HEK293 (cell line): ENCODE measurements around the gene CNTN4.

ENCODE experiments used
- CTCF ChIA-PET: fragments of 350-600 bp; formaldehyde crosslinking; extraction: SDS; loops from one replicate; lab custom pipeline; 2021; ENCODE audit warnings: antibody characterized with exemption; lab: Yijun Ruan, JAX
- POLR2A ChIA-PET: fragments of 300-600 bp; formaldehyde crosslinking; extraction: SDS; loops from one replicate; lab custom pipeline; 2020; ENCODE audit warnings: antibody characterized with exemption, inconsistent platforms; lab: Yijun Ruan, JAX
- H3K27ac ChIP-seq: fragments of 200-500 bp; sonication (Bioruptor generic); 2 replicates; pipeline ENCODE4 v1.5.1; 2014; ENCODE audit warnings: low read depth, low read length, control low read depth, inconsistent platforms; ENCODE audit errors: extremely low read depth
- H3K36me3 ChIP-seq, 2 experiments: fragments of 200-500 bp in 1 of 2; sonication (Bioruptor generic) in 1 of 2; 1 replicate in 1 of 2; 2 replicates in 1 of 2; pipeline ENCODE4 v1.5.1; 2014 to 2017; ENCODE audit warnings: inconsistent platforms in 2 of 2, low read length in 2 of 2; ENCODE audit not compliant: control insufficient read depth in 2 of 2, insufficient read depth in 1 of 2
- H3K4me1 ChIP-seq: fragments of 200-500 bp; sonication (Bioruptor generic); 2 replicates; pipeline ENCODE4 v1.5.1; 2014; ENCODE audit warnings: mild to moderate bottlenecking, low read length, inconsistent platforms; ENCODE audit not compliant: control insufficient read depth, insufficient read depth
- H3K4me3 ChIP-seq: 2 replicates; pipeline ENCODE4 v1.5.1; 2011; ENCODE audit warnings: low read depth, mild to moderate bottlenecking, control low read depth, low read length, moderate library complexity
- H3K9me3 ChIP-seq: fragments of 200-500 bp; sonication (Bioruptor generic); 2 replicates; pipeline ENCODE4 v1.5.1; 2014; ENCODE audit warnings: low read depth, low read length, inconsistent platforms; ENCODE audit not compliant: control insufficient read depth, insufficient read depth
- IKZF3 ChIP-seq: fragments of 450-650 bp; IDR thresholded peaks from 2 replicates; pipeline ENCODE4 v1.5.0; 2018; ENCODE audit warnings: missing biosample characterization, mild to moderate bottlenecking, missing genetic modification characterization, moderate library complexity
- MEIS1 ChIP-seq: sonication (generic); formaldehyde crosslinking; IDR thresholded peaks from 2 replicates; pipeline ENCODE4 v1.8.1; 2022; ENCODE audit warnings: missing genetic modification reagents, mild to moderate bottlenecking, borderline replicate concordance
- RBAK ChIP-seq: fragments of 450-650 bp; formaldehyde crosslinking; IDR thresholded peaks from 2 replicates; pipeline ENCODE4 v1.5.1; 2016; ENCODE audit warnings: missing biosample characterization, missing genetic modification characterization
- YY2 ChIP-seq: fragments of 450-650 bp; formaldehyde crosslinking; IDR thresholded peaks from 2 replicates; pipeline ENCODE4 v1.5.1; 2016; ENCODE audit warnings: missing biosample characterization, missing genetic modification characterization
- ZBTB20 ChIP-seq: fragments of 450-650 bp; formaldehyde crosslinking; IDR thresholded peaks from 2 replicates; pipeline ENCODE4 v1.5.1; 2016; ENCODE audit warnings: missing biosample characterization, missing genetic modification characterization
- ZNF175 ChIP-seq: fragments of 450-650 bp; formaldehyde crosslinking; IDR thresholded peaks from 2 replicates; pipeline ENCODE4 v1.5.1; 2016; ENCODE audit warnings: missing biosample characterization, missing genetic modification characterization
- ZNF548 ChIP-seq: fragments of 450-650 bp; formaldehyde crosslinking; IDR thresholded peaks from 2 replicates; pipeline ENCODE4 v1.5.1; 2016; ENCODE audit warnings: missing biosample characterization, missing genetic modification characterization
- ZNF658 ChIP-seq: fragments of 450-650 bp; formaldehyde crosslinking; IDR thresholded peaks from 2 replicates; pipeline ENCODE4; 2016; ENCODE audit warnings: missing biosample characterization, missing genetic modification characterization
- TF ChIP-seq, protein P1 (sequence below): fragments of 450-650 bp; formaldehyde crosslinking; IDR thresholded peaks from 2 replicates; pipeline ENCODE4 v1.5.1; 2016; ENCODE audit warnings: missing biosample characterization, missing genetic modification characterization
- TF ChIP-seq, protein P2 (sequence below): IDR thresholded peaks from 2 replicates; pipeline ENCODE4 v1.6.1; 2011; ENCODE audit warnings: mild to moderate bottlenecking, low read depth, low read length, borderline replicate concordance
- TF ChIP-seq, protein P3 (sequence below): fragments of 450-650 bp; formaldehyde crosslinking; IDR thresholded peaks from 2 replicates; pipeline ENCODE4 v1.5.1; 2016; ENCODE audit warnings: missing biosample characterization, missing genetic modification characterization
- TF ChIP-seq, protein P4 (sequence below): fragments of 450-650 bp; formaldehyde crosslinking; IDR thresholded peaks from 2 replicates; pipeline ENCODE4 v1.5.1; 2016; ENCODE audit warnings: missing biosample characterization, missing genetic modification characterization
- TF ChIP-seq, protein P5 (sequence below): fragments of 450-650 bp; formaldehyde crosslinking; IDR thresholded peaks from 2 replicates; pipeline ENCODE4 v1.5.1; 2017; ENCODE audit warnings: missing biosample characterization, missing genetic modification characterization
- TF ChIP-seq, protein P6 (sequence below): fragments of 450-650 bp; formaldehyde crosslinking; IDR thresholded peaks from 2 replicates; pipeline ENCODE4 v1.5.1; 2017; ENCODE audit warnings: missing biosample characterization, missing genetic modification characterization

Gene CNTN4

DNA sequence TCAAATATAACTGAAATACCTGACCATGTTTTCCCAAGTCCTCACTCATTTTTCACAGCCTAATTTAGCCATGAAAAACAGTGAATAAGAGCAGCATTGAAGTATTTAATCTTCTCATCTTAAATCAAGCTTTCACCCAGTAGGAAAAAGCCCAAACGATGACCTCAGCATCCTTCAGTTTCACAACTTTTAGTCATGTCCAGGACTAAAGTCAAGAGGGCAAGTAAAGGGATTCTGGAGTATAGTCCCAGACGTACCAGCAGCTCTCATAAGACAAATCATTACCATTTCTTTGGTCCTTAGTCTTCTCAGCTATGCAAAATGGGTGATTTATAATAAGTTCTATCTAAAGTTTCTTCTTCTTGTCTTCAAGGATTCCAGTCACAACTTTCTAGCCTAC, 774.2 kb downstream of the CNTN4 start:
- Histone ChIP-seq H3K36me3 (no peaks in the 10 kb centered on the region), H3K9me3 (no peaks in the 10 kb centered on the region), H3K27ac (no peak overlapping the region), H3K4me1 (no peaks in the 10 kb centered on the region), H3K4me3 (no peak overlapping the region)
- TF ChIP-seq, protein P1, sequence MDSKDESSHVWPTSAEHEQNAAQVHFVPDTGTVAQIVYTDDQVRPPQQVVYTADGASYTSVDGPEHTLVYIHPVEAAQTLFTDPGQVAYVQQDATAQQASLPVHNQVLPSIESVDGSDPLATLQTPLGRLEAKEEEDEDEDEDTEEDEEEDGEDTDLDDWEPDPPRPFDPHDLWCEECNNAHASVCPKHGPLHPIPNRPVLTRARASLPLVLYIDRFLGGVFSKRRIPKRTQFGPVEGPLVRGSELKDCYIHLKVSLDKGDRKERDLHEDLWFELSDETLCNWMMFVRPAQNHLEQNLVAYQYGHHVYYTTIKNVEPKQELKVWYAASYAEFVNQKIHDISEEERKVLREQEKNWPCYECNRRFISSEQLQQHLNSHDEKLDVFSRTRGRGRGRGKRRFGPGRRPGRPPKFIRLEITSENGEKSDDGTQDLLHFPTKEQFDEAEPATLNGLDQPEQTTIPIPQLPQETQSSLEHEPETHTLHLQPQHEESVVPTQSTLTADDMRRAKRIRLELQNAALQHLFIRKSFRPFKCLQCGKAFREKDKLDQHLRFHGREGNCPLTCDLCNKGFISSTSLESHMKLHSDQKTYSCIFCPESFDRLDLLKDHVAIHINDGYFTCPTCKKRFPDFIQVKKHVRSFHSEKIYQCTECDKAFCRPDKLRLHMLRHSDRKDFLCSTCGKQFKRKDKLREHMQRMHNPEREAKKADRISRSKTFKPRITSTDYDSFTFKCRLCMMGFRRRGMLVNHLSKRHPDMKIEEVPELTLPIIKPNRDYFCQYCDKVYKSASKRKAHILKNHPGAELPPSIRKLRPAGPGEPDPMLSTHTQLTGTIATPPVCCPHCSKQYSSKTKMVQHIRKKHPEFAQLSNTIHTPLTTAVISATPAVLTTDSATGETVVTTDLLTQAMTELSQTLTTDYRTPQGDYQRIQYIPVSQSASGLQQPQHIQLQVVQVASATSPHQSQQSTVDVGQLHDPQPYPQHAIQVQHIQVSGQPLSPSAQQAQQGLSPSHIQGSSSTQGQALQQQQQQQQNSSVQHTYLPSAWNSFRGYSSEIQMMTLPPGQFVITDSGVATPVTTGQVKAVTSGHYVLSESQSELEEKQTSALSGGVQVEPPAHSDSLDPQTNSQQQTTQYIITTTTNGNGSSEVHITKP (tag by site-specific recombination), result no peak
- TF ChIP-seq, protein P2, sequence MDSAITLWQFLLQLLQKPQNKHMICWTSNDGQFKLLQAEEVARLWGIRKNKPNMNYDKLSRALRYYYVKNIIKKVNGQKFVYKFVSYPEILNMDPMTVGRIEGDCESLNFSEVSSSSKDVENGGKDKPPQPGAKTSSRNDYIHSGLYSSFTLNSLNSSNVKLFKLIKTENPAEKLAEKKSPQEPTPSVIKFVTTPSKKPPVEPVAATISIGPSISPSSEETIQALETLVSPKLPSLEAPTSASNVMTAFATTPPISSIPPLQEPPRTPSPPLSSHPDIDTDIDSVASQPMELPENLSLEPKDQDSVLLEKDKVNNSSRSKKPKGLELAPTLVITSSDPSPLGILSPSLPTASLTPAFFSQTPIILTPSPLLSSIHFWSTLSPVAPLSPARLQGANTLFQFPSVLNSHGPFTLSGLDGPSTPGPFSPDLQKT, result no peak
- TF ChIP-seq, protein P3, sequence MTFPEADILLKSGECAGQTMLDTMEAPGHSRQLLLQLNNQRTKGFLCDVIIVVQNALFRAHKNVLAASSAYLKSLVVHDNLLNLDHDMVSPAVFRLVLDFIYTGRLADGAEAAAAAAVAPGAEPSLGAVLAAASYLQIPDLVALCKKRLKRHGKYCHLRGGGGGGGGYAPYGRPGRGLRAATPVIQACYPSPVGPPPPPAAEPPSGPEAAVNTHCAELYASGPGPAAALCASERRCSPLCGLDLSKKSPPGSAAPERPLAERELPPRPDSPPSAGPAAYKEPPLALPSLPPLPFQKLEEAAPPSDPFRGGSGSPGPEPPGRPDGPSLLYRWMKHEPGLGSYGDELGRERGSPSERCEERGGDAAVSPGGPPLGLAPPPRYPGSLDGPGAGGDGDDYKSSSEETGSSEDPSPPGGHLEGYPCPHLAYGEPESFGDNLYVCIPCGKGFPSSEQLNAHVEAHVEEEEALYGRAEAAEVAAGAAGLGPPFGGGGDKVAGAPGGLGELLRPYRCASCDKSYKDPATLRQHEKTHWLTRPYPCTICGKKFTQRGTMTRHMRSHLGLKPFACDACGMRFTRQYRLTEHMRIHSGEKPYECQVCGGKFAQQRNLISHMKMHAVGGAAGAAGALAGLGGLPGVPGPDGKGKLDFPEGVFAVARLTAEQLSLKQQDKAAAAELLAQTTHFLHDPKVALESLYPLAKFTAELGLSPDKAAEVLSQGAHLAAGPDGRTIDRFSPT (tag by site-specific recombination), result no peak
- ChIA-PET POLR2A (no interaction called here), CTCF (interaction anchor here (0.6 kb wide), 1 partner anchor 56 kb away, joined by 3 read pairs; no protein-coding TSS in a partner anchor)

DNA sequence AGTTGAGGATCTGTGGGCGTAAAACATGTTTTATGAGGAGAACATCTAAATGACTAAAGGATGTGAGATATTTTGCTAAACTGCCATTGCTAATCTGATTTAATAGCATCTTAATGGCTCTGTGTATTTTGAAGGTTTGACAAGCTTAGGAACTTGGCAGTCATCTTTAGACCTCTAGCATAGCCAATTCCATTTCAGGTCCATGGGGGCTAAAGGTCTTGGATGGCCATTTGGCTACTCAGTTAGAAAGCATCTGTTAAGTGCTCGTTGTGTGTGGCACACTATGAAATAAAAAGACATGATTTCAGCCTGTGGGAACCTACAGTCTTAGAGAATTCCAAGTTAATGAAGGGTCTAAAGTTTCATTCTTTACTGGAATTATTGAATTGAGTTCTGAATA, 775.3 kb downstream of the CNTN4 start:
- no peak for TF ChIP-seq MEIS1 (CRISPR knock-in tag)
- TF ChIP-seq, protein P4, sequence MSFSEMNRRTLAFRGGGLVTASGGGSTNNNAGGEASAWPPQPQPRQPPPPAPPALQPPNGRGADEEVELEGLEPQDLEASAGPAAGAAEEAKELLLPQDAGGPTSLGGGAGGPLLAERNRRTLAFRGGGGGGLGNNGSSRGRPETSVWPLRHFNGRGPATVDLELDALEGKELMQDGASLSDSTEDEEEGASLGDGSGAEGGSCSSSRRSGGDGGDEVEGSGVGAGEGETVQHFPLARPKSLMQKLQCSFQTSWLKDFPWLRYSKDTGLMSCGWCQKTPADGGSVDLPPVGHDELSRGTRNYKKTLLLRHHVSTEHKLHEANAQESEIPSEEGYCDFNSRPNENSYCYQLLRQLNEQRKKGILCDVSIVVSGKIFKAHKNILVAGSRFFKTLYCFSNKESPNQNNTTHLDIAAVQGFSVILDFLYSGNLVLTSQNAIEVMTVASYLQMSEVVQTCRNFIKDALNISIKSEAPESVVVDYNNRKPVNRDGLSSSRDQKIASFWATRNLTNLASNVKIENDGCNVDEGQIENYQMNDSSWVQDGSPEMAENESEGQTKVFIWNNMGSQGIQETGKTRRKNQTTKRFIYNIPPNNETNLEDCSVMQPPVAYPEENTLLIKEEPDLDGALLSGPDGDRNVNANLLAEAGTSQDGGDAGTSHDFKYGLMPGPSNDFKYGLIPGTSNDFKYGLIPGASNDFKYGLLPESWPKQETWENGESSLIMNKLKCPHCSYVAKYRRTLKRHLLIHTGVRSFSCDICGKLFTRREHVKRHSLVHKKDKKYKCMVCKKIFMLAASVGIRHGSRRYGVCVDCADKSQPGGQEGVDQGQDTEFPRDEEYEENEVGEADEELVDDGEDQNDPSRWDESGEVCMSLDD (tag by site-specific recombination), result no peak
- TF ChIP-seq, protein P5, sequence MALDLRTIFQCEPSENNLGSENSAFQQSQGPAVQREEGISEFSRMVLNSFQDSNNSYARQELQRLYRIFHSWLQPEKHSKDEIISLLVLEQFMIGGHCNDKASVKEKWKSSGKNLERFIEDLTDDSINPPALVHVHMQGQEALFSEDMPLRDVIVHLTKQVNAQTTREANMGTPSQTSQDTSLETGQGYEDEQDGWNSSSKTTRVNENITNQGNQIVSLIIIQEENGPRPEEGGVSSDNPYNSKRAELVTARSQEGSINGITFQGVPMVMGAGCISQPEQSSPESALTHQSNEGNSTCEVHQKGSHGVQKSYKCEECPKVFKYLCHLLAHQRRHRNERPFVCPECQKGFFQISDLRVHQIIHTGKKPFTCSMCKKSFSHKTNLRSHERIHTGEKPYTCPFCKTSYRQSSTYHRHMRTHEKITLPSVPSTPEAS (tag by site-specific recombination), result no peak
- no peak for TF ChIP-seq ZBTB20 (tag by site-specific recombination)
- TF ChIP-seq YY2 (tag by site-specific recombination), result no peak
- TF ChIP-seq IKZF3 (tag by site-specific recombination), result no peak
- no peak for TF ChIP-seq ZNF548
- TF ChIP-seq ZNF658 (tag by site-specific recombination), result no peak
- no peak for TF ChIP-seq ZNF175 (tag by site-specific recombination)
- no peak for TF ChIP-seq RBAK
- TF ChIP-seq, protein P6, sequence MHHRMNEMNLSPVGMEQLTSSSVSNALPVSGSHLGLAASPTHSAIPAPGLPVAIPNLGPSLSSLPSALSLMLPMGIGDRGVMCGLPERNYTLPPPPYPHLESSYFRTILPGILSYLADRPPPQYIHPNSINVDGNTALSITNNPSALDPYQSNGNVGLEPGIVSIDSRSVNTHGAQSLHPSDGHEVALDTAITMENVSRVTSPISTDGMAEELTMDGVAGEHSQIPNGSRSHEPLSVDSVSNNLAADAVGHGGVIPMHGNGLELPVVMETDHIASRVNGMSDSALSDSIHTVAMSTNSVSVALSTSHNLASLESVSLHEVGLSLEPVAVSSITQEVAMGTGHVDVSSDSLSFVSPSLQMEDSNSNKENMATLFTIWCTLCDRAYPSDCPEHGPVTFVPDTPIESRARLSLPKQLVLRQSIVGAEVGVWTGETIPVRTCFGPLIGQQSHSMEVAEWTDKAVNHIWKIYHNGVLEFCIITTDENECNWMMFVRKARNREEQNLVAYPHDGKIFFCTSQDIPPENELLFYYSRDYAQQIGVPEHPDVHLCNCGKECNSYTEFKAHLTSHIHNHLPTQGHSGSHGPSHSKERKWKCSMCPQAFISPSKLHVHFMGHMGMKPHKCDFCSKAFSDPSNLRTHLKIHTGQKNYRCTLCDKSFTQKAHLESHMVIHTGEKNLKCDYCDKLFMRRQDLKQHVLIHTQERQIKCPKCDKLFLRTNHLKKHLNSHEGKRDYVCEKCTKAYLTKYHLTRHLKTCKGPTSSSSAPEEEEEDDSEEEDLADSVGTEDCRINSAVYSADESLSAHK (tag by site-specific recombination), result no peak
- H3K9me3 ChIP-seq, result no peaks in the 10 kb centered on the region
- no peak overlapping the region for H3K27ac ChIP-seq
- no peaks in the 10 kb centered on the region for H3K36me3 ChIP-seq
- ChIA-PET CTCF (no interaction called here), POLR2A (no interaction called here)
- no peak overlapping the region for H3K4me3 ChIP-seq
- no peaks in the 10 kb centered on the region for H3K4me1 ChIP-seq
